Measurements from ENCODE around the gene NLRC3. TPM values are rescaled to one million over a fixed set of nuclear protein-coding genes. Genes with fewer than 3 reads are reported as not detected.

The NLRC3 gene, protein sequence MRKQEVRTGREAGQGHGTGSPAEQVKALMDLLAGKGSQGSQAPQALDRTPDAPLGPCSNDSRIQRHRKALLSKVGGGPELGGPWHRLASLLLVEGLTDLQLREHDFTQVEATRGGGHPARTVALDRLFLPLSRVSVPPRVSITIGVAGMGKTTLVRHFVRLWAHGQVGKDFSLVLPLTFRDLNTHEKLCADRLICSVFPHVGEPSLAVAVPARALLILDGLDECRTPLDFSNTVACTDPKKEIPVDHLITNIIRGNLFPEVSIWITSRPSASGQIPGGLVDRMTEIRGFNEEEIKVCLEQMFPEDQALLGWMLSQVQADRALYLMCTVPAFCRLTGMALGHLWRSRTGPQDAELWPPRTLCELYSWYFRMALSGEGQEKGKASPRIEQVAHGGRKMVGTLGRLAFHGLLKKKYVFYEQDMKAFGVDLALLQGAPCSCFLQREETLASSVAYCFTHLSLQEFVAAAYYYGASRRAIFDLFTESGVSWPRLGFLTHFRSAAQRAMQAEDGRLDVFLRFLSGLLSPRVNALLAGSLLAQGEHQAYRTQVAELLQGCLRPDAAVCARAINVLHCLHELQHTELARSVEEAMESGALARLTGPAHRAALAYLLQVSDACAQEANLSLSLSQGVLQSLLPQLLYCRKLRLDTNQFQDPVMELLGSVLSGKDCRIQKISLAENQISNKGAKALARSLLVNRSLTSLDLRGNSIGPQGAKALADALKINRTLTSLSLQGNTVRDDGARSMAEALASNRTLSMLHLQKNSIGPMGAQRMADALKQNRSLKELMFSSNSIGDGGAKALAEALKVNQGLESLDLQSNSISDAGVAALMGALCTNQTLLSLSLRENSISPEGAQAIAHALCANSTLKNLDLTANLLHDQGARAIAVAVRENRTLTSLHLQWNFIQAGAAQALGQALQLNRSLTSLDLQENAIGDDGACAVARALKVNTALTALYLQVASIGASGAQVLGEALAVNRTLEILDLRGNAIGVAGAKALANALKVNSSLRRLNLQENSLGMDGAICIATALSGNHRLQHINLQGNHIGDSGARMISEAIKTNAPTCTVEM
- 22.4 and 31.5 TPM in 2 replicates for total RNA-seq (2014; rRNA removed; shearing (Covaris generic); ENCODE audit: low replicate concordance)

- H3K9ac ChIP-seq (ENCODE audit: low read length), result peak within 1 kb of the TSS; percentile 98
- H3K4me1 ChIP-seq (ENCODE audit: low read length), result peaks cover 56% of the 10 kb centered on the region
- peak; percentile 80 for DNase-seq
- peaks cover 45% of the 10 kb centered on the region for H3K79me2 ChIP-seq (ENCODE audit: low read length)
- peak within 1 kb of the TSS; percentile 95 for H3K4me3 ChIP-seq (ENCODE audit: low read length)
- H3K27me3 ChIP-seq (ENCODE audit: low read length), result no peaks in the 10 kb centered on the region
- no peaks in the 10 kb centered on the region for H3K9me3 ChIP-seq (ENCODE audit: low read length)
- no peaks in the 10 kb centered on the region for H4K20me1 ChIP-seq (ENCODE audit: insufficient read depth, low read depth, low read length)
- peaks cover 8% of the 10 kb centered on the region for H3K36me3 ChIP-seq (ENCODE audit: insufficient read depth, low read length)
- peak within 1 kb of the TSS; percentile 95 for H3K27ac ChIP-seq (ENCODE audit: low read length)
- peak within 1 kb of the TSS; percentile 90 for H3K4me2 ChIP-seq (ENCODE audit: low read depth, low read length, poor library complexity, severe bottlenecking)
- H2AFZ ChIP-seq (ENCODE audit: low read length), result peak within 1 kb of the TSS; percentile 72
- no peaks in the 10 kb centered on the region for H3K9me2 ChIP-seq (replicated peaks; ENCODE audit: insufficient read depth, low read length)
Measured at GRCh38 chr16:3577302-3577752, at the start of gene NLRC3. TSS of gene NLRC3 (minus strand) at chr16:3577403. CDS start at chr16:3565036, 12,367 bp downstream.

GRCh38 chr16:3625911-3626732 is 48.9 kb upstream of the NLRC3 start:
- Histone ChIP-seq H3K27me3 (ENCODE audit: low read length) (no peaks in the 10 kb centered on the region), H3K27ac (ENCODE audit: low read length) (peak overlapping the region; percentile 96), H3K79me2 (ENCODE audit: low read length) (peaks cover 50% of the 10 kb centered on the region), H2AFZ (ENCODE audit: low read length) (peak overlapping the region; percentile 42), H3K4me2 (ENCODE audit: low read depth, low read length, poor library complexity, severe bottlenecking) (peak overlapping the region; percentile 49), H3K4me1 (ENCODE audit: low read length) (peaks cover 67% of the 10 kb centered on the region), H4K20me1 (ENCODE audit: insufficient read depth, low read depth, low read length) (no peaks in the 10 kb centered on the region), H3K9me2 (replicated peaks; ENCODE audit: insufficient read depth, low read length) (no peaks in the 10 kb centered on the region), H3K9me3 (ENCODE audit: low read length) (no peaks in the 10 kb centered on the region), H3K36me3 (ENCODE audit: insufficient read depth, low read length) (no peaks in the 10 kb centered on the region), H3K4me3 (ENCODE audit: low read length) (peak overlapping the region; percentile 8; the same call in 1 of the 2 replicates), H3K9ac (ENCODE audit: low read length) (peak overlapping the region; percentile 46)
- DNase-seq, result peak; percentile 84

GRCh38 chr16:3625331-3625730 is 48.1 kb upstream of the NLRC3 start:
- Histone ChIP-seq H2AFZ (ENCODE audit: low read length) (no peak overlapping the region), H3K9ac (ENCODE audit: low read length) (no peak overlapping the region), H3K27ac (ENCODE audit: low read length) (peak overlapping the region; percentile 96), H3K9me2 (replicated peaks; ENCODE audit: insufficient read depth, low read length) (no peaks in the 10 kb centered on the region), H3K9me3 (ENCODE audit: low read length) (no peaks in the 10 kb centered on the region), H3K27me3 (ENCODE audit: low read length) (no peaks in the 10 kb centered on the region), H3K36me3 (ENCODE audit: insufficient read depth, low read length) (no peaks in the 10 kb centered on the region), H4K20me1 (ENCODE audit: insufficient read depth, low read depth, low read length) (no peaks in the 10 kb centered on the region), H3K79me2 (ENCODE audit: low read length) (peaks cover 52% of the 10 kb centered on the region), H3K4me3 (ENCODE audit: low read length) (no peak overlapping the region), H3K4me1 (ENCODE audit: low read length) (peaks cover 69% of the 10 kb centered on the region), H3K4me2 (ENCODE audit: low read depth, low read length, poor library complexity, severe bottlenecking) (no peak overlapping the region)
- DNase-seq, result no peak

- H4K20me1 ChIP-seq (ENCODE audit: insufficient read depth, low read depth, low read length), result no peaks in the 10 kb centered on the region
- no peaks in the 10 kb centered on the region for H3K9me3 ChIP-seq (ENCODE audit: low read length)
- peak; percentile 69 for DNase-seq
- peak overlapping the region; percentile 66 for H3K9ac ChIP-seq (ENCODE audit: low read length)
- H2AFZ ChIP-seq (ENCODE audit: low read length), result peak overlapping the region; percentile 76; the same call in 1 of the 2 replicates
- no peaks in the 10 kb centered on the region for H3K27me3 ChIP-seq (ENCODE audit: low read length)
- H3K4me2 ChIP-seq (ENCODE audit: low read depth, low read length, poor library complexity, severe bottlenecking), result peak overlapping the region; percentile 94
- H3K27ac ChIP-seq (ENCODE audit: low read length), result peak overlapping the region; percentile 96
- no peaks in the 10 kb centered on the region for H3K9me2 ChIP-seq (replicated peaks; ENCODE audit: insufficient read depth, low read length)
- peaks cover 72% of the 10 kb centered on the region for H3K4me1 ChIP-seq (ENCODE audit: low read length)
- H3K4me3 ChIP-seq (ENCODE audit: low read length), result peak overlapping the region; percentile 63
- H3K79me2 ChIP-seq (ENCODE audit: low read length), result peaks cover 55% of the 10 kb centered on the region
- no peaks in the 10 kb centered on the region for H3K36me3 ChIP-seq (ENCODE audit: insufficient read depth, low read length)
Measured at GRCh38 chr16:3623642-3624041, 46.4 kb upstream of the NLRC3 start.

- H3K4me2 ChIP-seq (ENCODE audit: low read depth, low read length, poor library complexity, severe bottlenecking), result no peak overlapping the region
- H3K4me1 ChIP-seq (ENCODE audit: low read length), result peaks cover 56% of the 10 kb centered on the region
- no peak overlapping the region for H3K9ac ChIP-seq (ENCODE audit: low read length)
Measured at GRCh38 chr16:3618769-3619141, 41.6 kb upstream of the NLRC3 start.

GRCh38 chr16:3612510-3613466 is 35.6 kb upstream of the NLRC3 start:
- Histone ChIP-seq H3K4me2 (ENCODE audit: low read depth, low read length, poor library complexity, severe bottlenecking) (peak overlapping the region; percentile 94), H4K20me1 (ENCODE audit: insufficient read depth, low read depth, low read length) (no peaks in the 10 kb centered on the region), H3K36me3 (ENCODE audit: insufficient read depth, low read length) (peaks cover 21% of the 10 kb centered on the region), H3K27ac (ENCODE audit: low read length) (peak overlapping the region; percentile 91), H3K4me1 (ENCODE audit: low read length) (peaks cover 55% of the 10 kb centered on the region), H3K79me2 (ENCODE audit: low read length) (peaks cover 82% of the 10 kb centered on the region), H3K9me2 (replicated peaks; ENCODE audit: insufficient read depth, low read length) (no peaks in the 10 kb centered on the region), H2AFZ (ENCODE audit: low read length) (no peak overlapping the region), H3K9me3 (ENCODE audit: low read length) (no peaks in the 10 kb centered on the region), H3K27me3 (ENCODE audit: low read length) (no peaks in the 10 kb centered on the region), H3K4me3 (ENCODE audit: low read length) (peak overlapping the region; percentile 97), H3K9ac (ENCODE audit: low read length) (peak overlapping the region; percentile 96)
- peak; percentile 82 for DNase-seq

More at GRCh38 chr16:3618769-3619141, 41.6 kb upstream of the NLRC3 start:
- no peak overlapping the region for H3K4me3 ChIP-seq (ENCODE audit: low read length)
- peaks cover 17% of the 10 kb centered on the region for H3K36me3 ChIP-seq (ENCODE audit: insufficient read depth, low read length)
- H3K27me3 ChIP-seq (ENCODE audit: low read length), result no peaks in the 10 kb centered on the region
- H2AFZ ChIP-seq (ENCODE audit: low read length), result no peak overlapping the region
- peaks cover 86% of the 10 kb centered on the region for H3K79me2 ChIP-seq (ENCODE audit: low read length)
- no peaks in the 10 kb centered on the region for H4K20me1 ChIP-seq (ENCODE audit: insufficient read depth, low read depth, low read length)
- H3K27ac ChIP-seq (ENCODE audit: low read length), result peak overlapping the region; percentile 29; the same call in 1 of the 2 replicates
- no peaks in the 10 kb centered on the region for H3K9me2 ChIP-seq (replicated peaks; ENCODE audit: insufficient read depth, low read length)
- DNase-seq, result no peak
- H3K9me3 ChIP-seq (ENCODE audit: low read length), result no peaks in the 10 kb centered on the region

Measured in Karpas-422 (cell line).